Hepatocyte (in vitro differentiated cells): ENCODE measurements around the gene TMEM40. TPM values are rescaled to one million over a fixed set of nuclear protein-coding genes. Genes with fewer than 3 reads are reported as not detected.

Experiments
- DNase-seq: peaks from one replicate; pipeline ENCODE4 v3.0.0-alpha.2; 2016; ENCODE audit warnings: low spot score
- H2AFZ ChIP-seq: fragments of 200-600 bp; sonication (generic); 2 replicates; pipeline ENCODE4 v1.6.0; 2016; ENCODE audit warnings: antibody characterized with exemption, mild to moderate bottlenecking
- H3K27ac ChIP-seq: fragments of 200-600 bp; sonication (generic); 2 replicates; pipeline ENCODE4 v1.5.1; 2016; ENCODE audit warnings: mild to moderate bottlenecking
- H3K27me3 ChIP-seq: fragments of 200-600 bp; sonication (generic); 2 replicates; pipeline ENCODE4 v1.6.1; 2016
- H3K36me3 ChIP-seq: fragments of 200-600 bp; sonication (generic); replicated peaks from 2 replicates; pipeline ENCODE4 v1.5.1; 2016; ENCODE audit warnings: low read depth; ENCODE audit not compliant: insufficient read depth
- H3K4me1 ChIP-seq: fragments of 200-600 bp; sonication (generic); 2 replicates; pipeline ENCODE4 v1.5.1; 2016; ENCODE audit warnings: mild to moderate bottlenecking, moderate library complexity; ENCODE audit not compliant: insufficient read depth
- H3K4me2 ChIP-seq: fragments of 200-600 bp; sonication (generic); 2 replicates; pipeline ENCODE4 v1.6.0; 2016
- H3K4me3 ChIP-seq: fragments of 200-600 bp; sonication (generic); 2 replicates; pipeline ENCODE4 v1.5.1; 2016; ENCODE audit warnings: mild to moderate bottlenecking
- H3K79me2 ChIP-seq: fragments of 200-600 bp; sonication (generic); 2 replicates; pipeline ENCODE4 v1.6.0; 2017; ENCODE audit warnings: mild to moderate bottlenecking
- H3K9me2 ChIP-seq: fragments of 200-600 bp; sonication (generic); replicated peaks from 2 replicates; pipeline ENCODE4 v1.6.0; 2017; ENCODE audit warnings: mild to moderate bottlenecking; ENCODE audit not compliant: insufficient read depth
- H3K9me3 ChIP-seq: fragments of 200-600 bp; sonication (generic); 2 replicates; pipeline ENCODE4 v1.5.1; 2016; ENCODE audit warnings: low read depth, mild to moderate bottlenecking
- H4K20me1 ChIP-seq: fragments of 200-600 bp; sonication (generic); 2 replicates; pipeline ENCODE4 v1.6.0; 2016; ENCODE audit warnings: mild to moderate bottlenecking; ENCODE audit not compliant: insufficient read depth, poor library complexity, severe bottlenecking
- CTCF ChIP-seq: fragments of 200-600 bp; sonication (generic); IDR thresholded peaks from 2 replicates; pipeline ENCODE4 v1.5.1; 2016; ENCODE audit warnings: antibody characterized with exemption, mild to moderate bottlenecking; ENCODE audit not compliant: poor library complexity
- EZH2 ChIP-seq: fragments of 200-600 bp; sonication (generic); IDR thresholded peaks from 2 replicates; pipeline ENCODE4 v1.6.1; 2016; ENCODE audit warnings: antibody characterized with exemption, mild to moderate bottlenecking, borderline replicate concordance
- EZH2phosphoT487 ChIP-seq: fragments of 200-600 bp; sonication (generic); IDR thresholded peaks from one replicate; pipeline ENCODE4 v1.6.1; 2018; ENCODE audit warnings: antibody characterized with exemption, mild to moderate bottlenecking, low read depth, moderate library complexity; ENCODE audit not compliant: unreplicated experiment, severe bottlenecking
- WGBS: methylation state at CpG from one replicate; pipeline ENCODE4 v1.1.6; 2016; ENCODE audit warnings: low lambda C conversion rate; ENCODE audit errors: missing lambda C conversion rate; 5-methylcytosine and 5-hydroxymethylcytosine counted together
- polyA plus RNA-seq: library from polyadenylated mRNA; unstranded; fragments of >200 nt; fragmentation: Nextera tagmentation; extraction: Ambion mirVana; gene quantifications from 2 replicates; pipeline ENCODE4 v1.2.1, GENCODE V29; 2016
- total RNA-seq: library from RNA; depleted of rRNA; stranded (reverse); fragments of >200 nt; gene quantifications from 2 replicates; pipeline ENCODE4 v1.2.3, GENCODE V29; 2014

TMEM40 gene
- total and polyA plus RNA-seq, 2 experiments from 2014 or later: 1.6 TPM; not detected in 1

- H3K4me1 ChIP-seq: peaks cover under 1% of the 10 kb centered on the region
- no peak overlapping the region for H2AFZ ChIP-seq
- H3K79me2 ChIP-seq: no peaks in the 10 kb centered on the region
- WGBS: 55% methylated on average over 1 of the region's 1 CpG
- no peak for TF ChIP-seq CTCF
- H3K9me2 ChIP-seq: no peaks in the 10 kb centered on the region
- DNase-seq: no peak
- H3K27me3 ChIP-seq: no peaks in the 10 kb centered on the region
- no peaks in the 10 kb centered on the region for H3K9me3 ChIP-seq
- H3K4me3 ChIP-seq: no peak overlapping the region
- no peaks in the 10 kb centered on the region for H4K20me1 ChIP-seq
- no peak overlapping the region for H3K27ac ChIP-seq
- no peak overlapping the region for H3K4me2 ChIP-seq
- no peaks in the 10 kb centered on the region for H3K36me3 ChIP-seq
These were observed 16.2 kb upstream of the TMEM40 start for GRCh38 chr3:12775226-12775625.

- Histone ChIP-seq H3K4me1 (no peaks in the 10 kb centered on the region), H3K4me2 (no peak overlapping the region), H3K9me2 (no peaks in the 10 kb centered on the region), H3K27me3 (no peaks in the 10 kb centered on the region), H3K79me2 (no peaks in the 10 kb centered on the region), H4K20me1 (no peaks in the 10 kb centered on the region), H2AFZ (no peak overlapping the region), H3K4me3 (no peak overlapping the region), H3K9me3 (no peaks in the 10 kb centered on the region), H3K36me3 (no peaks in the 10 kb centered on the region), H3K27ac (no peak overlapping the region)
- 79% methylated on average over 4 of the region's 4 CpGs for WGBS
- no peak for DNase-seq
- TF ChIP-seq EZH2phosphoT487: no peak
These were observed 15.6 kb upstream of the TMEM40 start for GRCh38 chr3:12774619-12775018.

GRCh38 chr3:12773710-12774086 lies 14.6 kb upstream of the TMEM40 start:
- no peak overlapping the region for H2AFZ ChIP-seq
- H3K9me2 ChIP-seq: no peaks in the 10 kb centered on the region
- H3K9me3 ChIP-seq: no peaks in the 10 kb centered on the region
- H3K27ac ChIP-seq: no peak overlapping the region
- DNase-seq: no peak
- 100% methylated on average over 1 of the region's 1 CpG for WGBS
- no peaks in the 10 kb centered on the region for H3K36me3 ChIP-seq
- no peak overlapping the region for H3K4me2 ChIP-seq
- H3K4me3 ChIP-seq: no peak overlapping the region
- H3K4me1 ChIP-seq: no peaks in the 10 kb centered on the region
- H4K20me1 ChIP-seq: no peaks in the 10 kb centered on the region
- H3K79me2 ChIP-seq: no peaks in the 10 kb centered on the region
- TF ChIP-seq CTCF: no peak
- TF ChIP-seq EZH2phosphoT487: no peak
- no peak for TF ChIP-seq EZH2
- no peaks in the 10 kb centered on the region for H3K27me3 ChIP-seq

- Histone ChIP-seq H3K4me2 (no peak overlapping the region), H3K27me3 (no peaks in the 10 kb centered on the region), H2AFZ (no peak overlapping the region), H4K20me1 (no peaks in the 10 kb centered on the region), H3K36me3 (no peaks in the 10 kb centered on the region), H3K79me2 (no peaks in the 10 kb centered on the region), H3K4me1 (no peaks in the 10 kb centered on the region), H3K4me3 (no peak overlapping the region), H3K9me2 (no peaks in the 10 kb centered on the region), H3K9me3 (no peaks in the 10 kb centered on the region), H3K27ac (no peak overlapping the region)
- 68% methylated on average over 2 of the region's 2 CpGs for WGBS
- TF ChIP-seq CTCF (no peak), EZH2 (no peak), EZH2phosphoT487 (no peak)
- DNase-seq: no peak
These were observed 14.1 kb upstream of the TMEM40 start for GRCh38 chr3:12773030-12773709.
